B cell (primary cell): ENCODE data around the gene ARHGAP23. TPM values are rescaled to one million over a fixed set of nuclear protein-coding genes. Genes with fewer than 3 reads are reported as not detected.

Experiments
- ATAC-seq: fragments of 200-7000 bp; cut with Tn5 transposase; one replicate; pipeline ENCODE4 v1.10.0; 2021; ENCODE audit warnings: low read depth, mild to moderate bottlenecking, moderate number of reproducible peaks, moderate library complexity
- CTCF ChIA-PET: fragments of 350-600 bp; sonication (Branson Sonifier 250); formaldehyde crosslinking; loops from one replicate; lab custom pipeline; 2021; ENCODE audit warnings: antibody characterized with exemption, inconsistent platforms; lab: Charles Lee
- POLR2A ChIA-PET: fragments of 350-600 bp; sonication (Branson Sonifier 250); formaldehyde crosslinking; loops from one replicate; lab custom pipeline; 2021; ENCODE audit warnings: antibody characterized with exemption; lab: Charles Lee
- DNase-seq: peaks from one replicate; pipeline ENCODE4 v3.0.0; 2013
- H2AFZ ChIP-seq: 2 replicates; pipeline ENCODE4 v1.6.1; 2012; ENCODE audit warnings: mild to moderate bottlenecking, low read depth, low read length; ENCODE audit not compliant: insufficient read depth, poor library complexity, severe bottlenecking
- H3K27ac ChIP-seq, 2 donors: 1 replicate in 1 of 2; 2 replicates in 1 of 2; pipeline ENCODE4 v1.5.1; 2012 to 2013; ENCODE audit warnings: low read length in 2 of 2, mild to moderate bottlenecking in 2 of 2, moderate library complexity in 1 of 2
- H3K27me3 ChIP-seq, 4 experiments: fragments of 200-600 bp in 1 of 4; sonication (generic) in 1 of 4; replicated peaks in 1 of 4; 1 replicate in 2 of 4; 2 replicates in 2 of 4; pipeline versions ENCODE4 v1.6.1 to v1.7.0; 2013 to 2016; ENCODE audit warnings: low read length in 3 of 4, mild to moderate bottlenecking in 2 of 4, mixed read lengths in 1 of 4, moderate library complexity in 1 of 4; ENCODE audit not compliant: insufficient read depth in 4 of 4, control insufficient read depth in 3 of 4; ENCODE audit errors: control extremely low read depth in 1 of 4
- H3K36me3 ChIP-seq, 2 experiments: replicated peaks in 1 of 2; 1 replicate in 1 of 2; 2 replicates in 1 of 2; pipeline versions ENCODE4 v1.6.1 to v1.7.1; 2013; ENCODE audit warnings: low read length in 1 of 2; ENCODE audit not compliant: insufficient read depth in 2 of 2, control insufficient read depth in 1 of 2; ENCODE audit errors: control extremely low read depth in 1 of 2, extremely low read depth in 1 of 2
- H3K4me1 ChIP-seq, 2 donors: fragments of 200-600 bp in 1 of 2; sonication (generic) in 1 of 2; 1 replicate in 1 of 2; 2 replicates in 1 of 2; pipeline versions ENCODE4 v1.5.1 to v1.6.1; 2013 to 2017; ENCODE audit warnings: low read length in 2 of 2; ENCODE audit not compliant: control insufficient read depth in 2 of 2, insufficient read depth in 2 of 2
- H3K4me2 ChIP-seq: replicated peaks from 2 replicates; pipeline ENCODE3; 2012; ENCODE audit warnings: mild to moderate bottlenecking, low read depth, low read length; ENCODE audit not compliant: poor library complexity, severe bottlenecking
- H3K4me3 ChIP-seq, 5 experiments: fragments of 200-600 bp in 1 of 5; sonication (generic) in 1 of 5; 1 replicate in 3 of 5; 2 replicates in 2 of 5; pipeline versions ENCODE4 v1.5.1 to v1.7.0; 2011 to 2016; ENCODE audit warnings: low read length in 4 of 5, mild to moderate bottlenecking in 4 of 5, low read depth in 2 of 5, control low read depth in 1 of 5, moderate library complexity in 1 of 5; ENCODE audit not compliant: insufficient read depth in 1 of 5; ENCODE audit errors: control extremely low read depth in 1 of 5, extremely low read depth in 1 of 5
- H3K79me2 ChIP-seq: fragments of 200-600 bp; sonication (generic); one replicate; pipeline ENCODE4 v1.6.0; 2016; ENCODE audit warnings: low read length; ENCODE audit not compliant: control insufficient read depth, insufficient read depth
- H3K9ac ChIP-seq: fragments of 200-600 bp; sonication (generic); 2 replicates; pipeline ENCODE4 v1.6.1; 2017; ENCODE audit warnings: mild to moderate bottlenecking, low read length, moderate library complexity
- H3K9me3 ChIP-seq, 3 donors: one replicate each; pipeline versions ENCODE4 v1.6.1 to v1.7.1; 2013; ENCODE audit warnings: low read length in 2 of 3; ENCODE audit not compliant: control insufficient read depth in 2 of 3, insufficient read depth in 1 of 3; ENCODE audit errors: control extremely low read depth in 1 of 3
- H4K20me1 ChIP-seq: 2 replicates; pipeline ENCODE4 v1.6.0; 2012; ENCODE audit warnings: mild to moderate bottlenecking, low read length; ENCODE audit not compliant: insufficient read depth, control insufficient read depth, poor library complexity, severe bottlenecking
- H3K27ac Mint-ChIP-seq: one replicate; pipeline ENCODE4 v1.8.0; 2021; ENCODE audit warnings: mixed read lengths
- H3K27me3 Mint-ChIP-seq: one replicate; pipeline ENCODE4 v1.8.0; 2021; ENCODE audit warnings: mixed read lengths
- H3K4me1 Mint-ChIP-seq: one replicate; pipeline ENCODE4 v1.8.0; 2021; ENCODE audit warnings: mixed read lengths
- H3K4me3 Mint-ChIP-seq: one replicate; pipeline ENCODE4 v1.8.0; 2021; ENCODE audit warnings: mixed read lengths
- H3K9me3 Mint-ChIP-seq: one replicate; pipeline ENCODE4 v1.8.0; 2022; ENCODE audit warnings: mixed read lengths; ENCODE audit not compliant: insufficient read depth
- EZH2 ChIP-seq: IDR thresholded peaks from 2 replicates; pipeline ENCODE4 v1.6.1; 2012; ENCODE audit warnings: borderline replicate concordance, low read depth, mild to moderate bottlenecking, moderate library complexity, low read length; ENCODE audit not compliant: insufficient read depth, poor library complexity, severe bottlenecking
- WGBS: methylation state at CpG from one replicate; pipeline ENCODE4 v1.1.5; 2013; ENCODE audit warnings: missing lambda C conversion rate; ENCODE audit not compliant: insufficient coverage; 5-methylcytosine and 5-hydroxymethylcytosine counted together
- intact Hi-C: fragments of 100-400 bp; cut with micrococcal nuclease; formaldehyde crosslinking; loops from one replicate; pipeline ENCODE4 v1.10.0; 2022
- polyA plus RNA-seq: library from polyadenylated mRNA; depleted of rRNA; stranded (reverse); fragments of >200 nt; gene quantifications from 2 replicates; pipeline ENCODE4 v1.2.3, GENCODE V29; 2012
- total RNA-seq, 2 donors: library from RNA; stranded (reverse); fragments of 120-200 nt in 1 of 2; gene quantifications; 1 replicate in 1 of 2; 2 replicates in 1 of 2; pipeline versions ENCODE4 v1.2.3 to v1.2.4, GENCODE V29; 2013 to 2022
- TF ChIP-seq, protein P1 (sequence below): fragments of 200-600 bp; IDR thresholded peaks from one replicate; pipeline ENCODE4 v1.8.0; 2022; ENCODE audit warnings: antibody characterized with exemption, mild to moderate bottlenecking

Gene ARHGAP23
- total and polyA plus RNA-seq, 2 donors (not counting 1 experiment from before 2014, with no cell fraction given) = 0.07 to 0.12 TPM

DNA sequence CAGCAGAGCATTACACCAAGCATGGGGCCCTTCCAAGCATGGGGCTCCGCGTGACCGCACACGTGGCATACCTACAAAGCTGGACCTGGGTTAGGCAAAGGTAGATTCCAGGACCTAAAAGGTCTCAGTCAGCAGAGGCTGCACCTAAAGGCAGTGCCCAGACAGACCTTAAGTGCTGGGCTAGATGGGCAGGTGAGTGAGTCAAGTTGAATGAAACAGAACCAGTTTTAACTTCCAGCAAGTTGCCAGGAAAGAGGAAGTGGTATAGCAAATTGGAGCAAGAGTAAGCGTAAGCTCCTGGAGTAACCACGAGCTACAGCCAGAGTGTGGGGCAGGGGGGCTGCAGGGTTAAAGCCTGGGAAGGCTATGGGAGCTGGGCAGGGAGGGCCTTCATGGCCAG, 128.0 kb downstream of the ARHGAP23 start:
- POLR2A ChIA-PET = no interaction called here
- no peaks in the 10 kb centered on the region for H4K20me1 ChIP-seq
- H3K36me3 ChIP-seq = no peaks in the 10 kb centered on the region
- no peak overlapping the region for H3K27ac ChIP-seq
- H3K9ac ChIP-seq = no peak overlapping the region
- no peak for TF ChIP-seq EZH2
- TF ChIP-seq, protein P1, sequence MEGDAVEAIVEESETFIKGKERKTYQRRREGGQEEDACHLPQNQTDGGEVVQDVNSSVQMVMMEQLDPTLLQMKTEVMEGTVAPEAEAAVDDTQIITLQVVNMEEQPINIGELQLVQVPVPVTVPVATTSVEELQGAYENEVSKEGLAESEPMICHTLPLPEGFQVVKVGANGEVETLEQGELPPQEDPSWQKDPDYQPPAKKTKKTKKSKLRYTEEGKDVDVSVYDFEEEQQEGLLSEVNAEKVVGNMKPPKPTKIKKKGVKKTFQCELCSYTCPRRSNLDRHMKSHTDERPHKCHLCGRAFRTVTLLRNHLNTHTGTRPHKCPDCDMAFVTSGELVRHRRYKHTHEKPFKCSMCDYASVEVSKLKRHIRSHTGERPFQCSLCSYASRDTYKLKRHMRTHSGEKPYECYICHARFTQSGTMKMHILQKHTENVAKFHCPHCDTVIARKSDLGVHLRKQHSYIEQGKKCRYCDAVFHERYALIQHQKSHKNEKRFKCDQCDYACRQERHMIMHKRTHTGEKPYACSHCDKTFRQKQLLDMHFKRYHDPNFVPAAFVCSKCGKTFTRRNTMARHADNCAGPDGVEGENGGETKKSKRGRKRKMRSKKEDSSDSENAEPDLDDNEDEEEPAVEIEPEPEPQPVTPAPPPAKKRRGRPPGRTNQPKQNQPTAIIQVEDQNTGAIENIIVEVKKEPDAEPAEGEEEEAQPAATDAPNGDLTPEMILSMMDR = no peak
- no peak overlapping the region for H3K27ac Mint-ChIP-seq
- DNase-seq = no peak
- 69% methylated on average over 6 of the region's 6 CpGs for WGBS
- peaks cover 0 to 15% (median 8%) of the 10 kb centered on the region in 4 experiments for H3K27me3 ChIP-seq
- intact Hi-C loops = loop anchor here (5.0 to 10.0 kb wide), 2 partner anchors 131 to 196 kb away; partner anchors contain the start of genes ARHGAP23 and PSMB3
- H3K9me3 ChIP-seq = peaks cover 0 to 10% (median 0%) of the 10 kb centered on the region in 3 donors
- CTCF ChIA-PET = interaction anchor here (1.0 to 9.1 kb wide), 4 partner anchors 28 to 178 kb away, joined by 3 to 196 read pairs (median 102); no protein-coding TSS in a partner anchor
- no peak overlapping the region for H2AFZ ChIP-seq
- H3K4me1 Mint-ChIP-seq = peaks cover 25% of the 10 kb centered on the region
- peaks cover 27% of the 10 kb centered on the region for H3K27me3 Mint-ChIP-seq
- ATAC-seq = no peak
- H3K9me3 Mint-ChIP-seq = no peaks in the 10 kb centered on the region
- H3K4me1 ChIP-seq = peaks cover 11 to 31% of the 10 kb centered on the region in 2 donors
- no peak overlapping the region for H3K4me3 ChIP-seq
- no peak overlapping the region for H3K4me2 ChIP-seq
- no peak overlapping the region for H3K4me3 Mint-ChIP-seq
- H3K79me2 ChIP-seq = no peaks in the 10 kb centered on the region

DNA sequence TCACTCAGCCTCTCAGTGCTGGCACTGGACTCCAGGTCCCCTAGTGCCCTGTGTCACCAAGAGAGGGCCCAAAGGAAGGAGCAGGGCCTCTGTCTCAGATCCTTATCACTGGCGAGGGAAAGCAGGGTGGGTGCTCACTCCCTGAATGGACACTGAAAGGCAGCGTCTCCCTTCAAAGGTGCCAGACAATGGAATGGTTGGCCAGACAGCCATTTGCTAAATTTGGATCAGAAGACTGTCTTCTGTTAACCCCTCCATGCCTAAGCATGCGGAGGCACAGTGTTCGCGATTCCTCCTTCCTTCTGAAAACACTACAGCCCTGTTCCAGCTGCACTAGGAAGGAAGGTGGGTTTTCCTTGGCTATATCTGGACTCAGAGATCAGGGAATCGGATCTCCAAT, 129.1 kb downstream of the ARHGAP23 start:
- H3K4me3 Mint-ChIP-seq = peak overlapping the region; percentile 99
- H3K27ac Mint-ChIP-seq = no peak overlapping the region
- TF ChIP-seq, protein P1 = no peak
- TF ChIP-seq EZH2 = no peak
- no peaks in the 10 kb centered on the region for H3K36me3 ChIP-seq
- H3K4me3 ChIP-seq = no peak overlapping the region
- intact Hi-C loops = loop anchor here (5.0 to 10.0 kb wide), 2 partner anchors 133 to 195 kb away; partner anchors contain the start of genes ARHGAP23 and PSMB3
- H3K27me3 Mint-ChIP-seq = peaks cover 27% of the 10 kb centered on the region
- no peaks in the 10 kb centered on the region for H3K9me3 Mint-ChIP-seq
- H3K4me2 ChIP-seq = no peak overlapping the region
- H2AFZ ChIP-seq = no peak overlapping the region
- peaks cover 18 to 34% of the 10 kb centered on the region in 2 donors for H3K4me1 ChIP-seq
- WGBS = 72% methylated on average over 3 of the region's 6 CpGs
- H3K4me1 Mint-ChIP-seq = peaks cover 27% of the 10 kb centered on the region
- peaks cover 0 to 25% (median 14%) of the 10 kb centered on the region in 4 experiments for H3K27me3 ChIP-seq
- peaks cover 3% of the 10 kb centered on the region for H4K20me1 ChIP-seq
- CTCF ChIA-PET = interaction anchor here (0.6 to 9.1 kb wide), 29 partner anchors 9 to 426 kb away, joined by 3 to 196 read pairs (median 4); partner anchors contain the start of genes CISD3, EPOP and SRCIN1
- no peak overlapping the region for H3K9ac ChIP-seq
- no peak overlapping the region for H3K27ac ChIP-seq
- peaks cover 0 to 17% (median 0%) of the 10 kb centered on the region in 3 donors for H3K9me3 ChIP-seq
- DNase-seq = no peak
- no peaks in the 10 kb centered on the region for H3K79me2 ChIP-seq
- POLR2A ChIA-PET = interaction anchor here (0.7 kb wide), 1 partner anchor 172 kb away, joined by 3 read pairs; no protein-coding TSS in a partner anchor
- no peak for ATAC-seq
